Endothelial cell of umbilical vein (primary cell): Measurements from ENCODE around the gene ZNF418. TPM values are rescaled to one million over a fixed set of nuclear protein-coding genes. Genes with fewer than 3 reads are reported as not detected.

Experiments
- BruUV-seq: library from RNA; stranded (reverse); fragments of 400-500 nt; replicated peaks from 2 replicates; lab custom pipeline; 2021; lab: Mats Ljungman, UMichigan
- CTCF ChIA-PET: fragments of 300-600, 350-600 bp; sonication (Branson Sonifier 250); formaldehyde crosslinking; loops from one replicate; lab custom pipeline; 2021; ENCODE audit warnings: antibody characterized with exemption, inconsistent platforms; lab: Charles Lee
- POLR2A ChIA-PET: fragments of 300-600, 350-600 bp; sonication (Branson Sonifier 250); formaldehyde crosslinking; loops from one replicate; lab custom pipeline; 2021; ENCODE audit warnings: antibody characterized with exemption, inconsistent platforms; lab: Charles Lee
- DNase-seq: peaks from one replicate; pipeline ENCODE4 v3.0.0-alpha.2; 2011; ENCODE audit warnings: low read depth, low spot score
- FAIRE-seq: peaks from 2 replicates; lab custom pipeline; 2011; peaks lifted over from hg19 to GRCh38; lab: Jason Lieb, UNC
- H2AFZ ChIP-seq: 2 replicates; pipeline ENCODE4 v1.6.0; 2012; ENCODE audit warnings: low read depth, low read length, control low read depth, inconsistent platforms
- H3K27ac ChIP-seq: 2 replicates; pipeline ENCODE4 v1.5.1; 2011; ENCODE audit warnings: low read depth, mild to moderate bottlenecking, control low read depth, low read length, moderate library complexity; ENCODE audit not compliant: insufficient read depth
- H3K27me3 ChIP-seq, 2 experiments: 2 replicates each; pipeline versions ENCODE4 v1.6.0 to v1.6.1; 2011; ENCODE audit warnings: low read length in 2 of 2, mixed read lengths in 1 of 2; ENCODE audit not compliant: control insufficient read depth in 2 of 2, insufficient read depth in 2 of 2
- H3K36me3 ChIP-seq, 2 experiments: 2 replicates in 1 of 2; 3 replicates in 1 of 2; pipeline ENCODE4 v1.5.1; 2011; ENCODE audit warnings: low read length in 2 of 2, mild to moderate bottlenecking in 1 of 2, moderate library complexity in 1 of 2; ENCODE audit not compliant: control insufficient read depth in 2 of 2, insufficient read depth in 2 of 2; ENCODE audit errors: extremely low read depth in 1 of 2
- H3K4me1 ChIP-seq: 3 replicates; pipeline ENCODE4 v1.5.1; 2011; ENCODE audit warnings: mild to moderate bottlenecking, low read length; ENCODE audit not compliant: control insufficient read depth, insufficient read depth; ENCODE audit errors: extremely low read depth
- H3K4me2 ChIP-seq: 2 replicates; pipeline ENCODE4 v1.6.1; 2011; ENCODE audit warnings: low read length, control low read depth, mixed read lengths; ENCODE audit not compliant: insufficient read depth
- H3K4me3 ChIP-seq, 3 experiments: fragments of 200-600 bp in 1 of 3; sonication (generic), shearing (Covaris generic) in 1 of 3; replicated peaks in 1 of 3; 2 replicates each; pipeline ENCODE4 v1.5.1; 2011 to 2016; ENCODE audit warnings: control low read depth in 3 of 3, low read length in 3 of 3, mild to moderate bottlenecking in 2 of 3, inconsistent platforms in 1 of 3, low read depth in 1 of 3, moderate library complexity in 1 of 3; ENCODE audit not compliant: insufficient read depth in 1 of 3
- H3K79me2 ChIP-seq: 2 replicates; pipeline ENCODE4 v1.6.0; 2012; ENCODE audit warnings: low read length, inconsistent platforms; ENCODE audit not compliant: control insufficient read depth, insufficient read depth
- H3K9ac ChIP-seq: replicated peaks from 2 replicates; pipeline ENCODE3; 2011; ENCODE audit warnings: low read length, control low read depth; ENCODE audit not compliant: insufficient read depth; ENCODE audit errors: extremely low read depth
- H3K9me1 ChIP-seq: replicated peaks from 3 replicates; pipeline ENCODE4 v1.6.0; 2011; ENCODE audit warnings: mild to moderate bottlenecking, low read length; ENCODE audit not compliant: control insufficient read depth, insufficient read depth; ENCODE audit errors: extremely low read depth
- H3K9me3 ChIP-seq: replicated peaks from 2 replicates; pipeline ENCODE4 v1.5.1; 2012; ENCODE audit warnings: low read length, inconsistent platforms; ENCODE audit not compliant: control insufficient read depth, insufficient read depth
- H4K20me1 ChIP-seq: replicated peaks from 2 replicates; pipeline ENCODE3; 2011; ENCODE audit warnings: mild to moderate bottlenecking, low read length; ENCODE audit not compliant: control insufficient read depth, insufficient read depth; ENCODE audit errors: extremely low read depth
- CTCF ChIP-seq, 2 donors: IDR thresholded peaks; 1 replicate in 1 of 2; 2 replicates in 1 of 2; pipeline ENCODE4 v1.5.1; 2011; ENCODE audit warnings: low read length in 2 of 2, mild to moderate bottlenecking in 2 of 2, moderate library complexity in 2 of 2, control low read depth in 1 of 2, inconsistent platforms in 1 of 2, low read depth in 1 of 2; ENCODE audit not compliant: insufficient read depth in 1 of 2; ENCODE audit errors: extremely low read depth in 1 of 2
- EZH2 ChIP-seq: IDR thresholded peaks from 2 replicates; pipeline ENCODE4 v1.6.1; 2012; ENCODE audit warnings: borderline replicate concordance, low read depth, mild to moderate bottlenecking, moderate library complexity, low read length, inconsistent platforms; ENCODE audit not compliant: severe bottlenecking
- FOS ChIP-seq: IDR thresholded peaks from 2 replicates; pipeline ENCODE4 v1.6.1; 2011; ENCODE audit warnings: mild to moderate bottlenecking, low read length, moderate library complexity, borderline replicate concordance; ENCODE audit not compliant: insufficient read depth
- GATA2 ChIP-seq: IDR thresholded peaks from 2 replicates; pipeline ENCODE4 v1.7.0; 2011; ENCODE audit warnings: low read depth, mild to moderate bottlenecking, moderate library complexity, mixed read lengths, low read length; ENCODE audit not compliant: insufficient read length, insufficient read depth
- JUN ChIP-seq: IDR thresholded peaks from 2 replicates; pipeline ENCODE4 v1.6.1; 2011; ENCODE audit warnings: borderline replicate concordance, low read depth; ENCODE audit not compliant: insufficient read length, insufficient read depth
- MAX ChIP-seq: IDR thresholded peaks from 2 replicates; pipeline ENCODE4 v1.6.1; 2011; ENCODE audit not compliant: insufficient read depth, insufficient read length
- MYC ChIP-seq: IDR thresholded peaks from one replicate; pipeline ENCODE4 v1.6.1; 2011; ENCODE audit warnings: mild to moderate bottlenecking, low read depth, low read length
- POLR2A ChIP-seq: IDR thresholded peaks from 2 replicates; pipeline ENCODE4 v1.6.1; 2012; ENCODE audit warnings: low read depth, mild to moderate bottlenecking, control low read depth, low read length
- POLR2AphosphoS5 ChIP-seq: IDR thresholded peaks from 2 replicates; pipeline ENCODE4 v1.6.1; 2012; ENCODE audit warnings: low read depth, mild to moderate bottlenecking, control low read depth, low read length, moderate library complexity; ENCODE audit not compliant: insufficient read depth
- dilution Hi-C: fragments of 300-500 bp; cut with MboI; formaldehyde crosslinking; loops from one replicate; pipeline ENCODE4 v1.15.0; 2019; ENCODE audit warnings: low sequenced_read_pairs; ENCODE audit not compliant: extremely low pct_ligation_motif_present
- intact Hi-C: fragments of 100-400 bp; cut with micrococcal nuclease; formaldehyde crosslinking; loops from one replicate; pipeline ENCODE4 v1.10.0; 2022
- polyA plus RNA-seq, 4 experiments: library from polyadenylated mRNA; depleted of rRNA in 3 of 4; stranded (reverse) in 3 of 4; unstranded in 1 of 4; fragments of >200 nt; gene quantifications; 2 replicates each; pipeline versions ENCODE4 v1.2.1 to v1.2.3, GENCODE V29; 2011 to 2012; ENCODE audit warnings: missing spikeins in 1 of 4
- total RNA-seq: library from RNA; stranded (reverse); gene quantifications from 2 replicates; pipeline ENCODE4 v1.2.3, GENCODE V29; 2021

ZNF418 gene
- total and polyA plus RNA-seq, 2 donors (not counting 3 experiments of a cell fraction or from before 2014, with no cell fraction given) = 1.7 to 5.4 TPM

GRCh38 chr19:57914531-57914930, 20.7 kb downstream of the ZNF418 start:
- Histone ChIP-seq H3K9ac (no peak overlapping the region), H3K4me2 (no peak overlapping the region), H2AFZ (no peak overlapping the region), H3K4me1 (peaks cover 5% of the 10 kb centered on the region), H3K9me3 (peaks cover 2% of the 10 kb centered on the region), H3K79me2 (peaks cover 11% of the 10 kb centered on the region), H3K27me3 (no peaks in the 10 kb centered on the region), H3K9me1 (no peaks in the 10 kb centered on the region), H4K20me1 (no peaks in the 10 kb centered on the region), H3K36me3 (peaks cover 0 to 2% of the 10 kb centered on the region in 2 experiments), H3K4me3 (no peak overlapping the region), H3K27ac (no peak overlapping the region)
- FAIRE-seq (no peak), DNase-seq (no peak)
- POLR2A ChIA-PET = no interaction called here
- intact Hi-C loops = no loop called here
- CTCF ChIA-PET = no interaction called here
- TF ChIP-seq JUN = no peak
- no peak for TF ChIP-seq GATA2
- TF ChIP-seq MYC = no peak
- TF ChIP-seq POLR2A = no peak
- TF ChIP-seq CTCF (IDR thresholded peaks at IDR 0.05; ENCODE audit: extremely low read depth in 1 of 2, insufficient read depth in 1 of 2, low read depth in 1 of 2, low read length in 2 of 2) = no peak
- no peak for TF ChIP-seq FOS
- no peak for TF ChIP-seq EZH2
- TF ChIP-seq MAX = no peak
- no peak for TF ChIP-seq POLR2AphosphoS5
- no TSS peak for BruUV-seq
- dilution Hi-C loops = no loop called here
